Large intestine (tissue), 3 donors: ENCODE data around the gene CEP135. TPM values are rescaled to one million over a fixed set of nuclear protein-coding genes. Genes with fewer than 3 reads are reported as not detected.
"Not testable (repeated sequence)": the region's sequence is repeated elsewhere in the genome, so short reads cannot be mapped to it uniquely, and the experiment has no call there.

Source experiments
- DNase-seq, 2 donors: peaks; one replicate each; pipeline versions ENCODE4 v3.0.0 to v3.0.0-alpha.2; 2013
- H3K27ac ChIP-seq: one replicate; pipeline ENCODE4 v1.5.1; 2013; ENCODE audit warnings: low read length
- H3K27me3 ChIP-seq: 2 replicates; pipeline ENCODE4 v1.6.1; 2013; ENCODE audit warnings: low read length; ENCODE audit not compliant: control insufficient read depth, insufficient read depth
- H3K36me3 ChIP-seq: 2 replicates; pipeline ENCODE4 v1.6.1; 2013; ENCODE audit warnings: low read length; ENCODE audit not compliant: control insufficient read depth, insufficient read depth
- H3K4me1 ChIP-seq: one replicate; pipeline ENCODE4 v1.6.1; 2013; ENCODE audit warnings: low read length; ENCODE audit not compliant: control insufficient read depth, insufficient read depth
- H3K4me3 ChIP-seq: one replicate; pipeline ENCODE4 v1.5.1; 2013; ENCODE audit warnings: low read length
- H3K9me3 ChIP-seq: one replicate; pipeline ENCODE4 v1.6.1; 2013; ENCODE audit warnings: mild to moderate bottlenecking, low read depth, low read length, moderate library complexity; ENCODE audit not compliant: control insufficient read depth
- WGBS: methylation state at CpG from one replicate; pipeline ENCODE4 v1.1.5; 2013; ENCODE audit warnings: low lambda C conversion rate; ENCODE audit not compliant: insufficient coverage; 5-methylcytosine and 5-hydroxymethylcytosine counted together
- polyA plus RNA-seq: library from polyadenylated mRNA; unstranded; fragments of 120-200 nt; gene quantifications from one replicate; pipeline ENCODE4 v1.2.1, GENCODE V29; 2013

Gene CEP135
- polyA plus RNA-seq, 1 donor, result 10.7 TPM

DNA sequence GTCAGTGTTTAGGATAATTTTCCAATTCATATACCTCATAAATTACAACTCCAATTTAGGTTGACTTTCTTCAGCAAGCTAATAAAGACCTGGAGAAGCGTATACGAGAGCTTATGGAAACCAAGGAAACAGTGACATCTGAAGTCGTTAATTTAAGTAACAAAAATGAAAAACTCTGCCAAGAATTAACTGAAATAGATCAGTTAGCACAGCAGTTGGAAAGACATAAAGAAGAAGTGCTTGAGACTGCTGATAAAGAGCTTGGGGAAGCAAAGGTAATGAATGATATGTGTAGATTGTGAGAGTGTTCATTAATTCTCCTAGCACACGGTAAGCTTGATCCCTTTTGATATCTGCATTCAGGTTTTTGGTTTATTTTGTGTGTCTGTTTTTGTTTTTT lies 16.8 kb downstream of the CEP135 start:
- Histone ChIP-seq H3K27me3 (no peaks in the 10 kb centered on the region), H3K27ac (no peak overlapping the region), H3K9me3 (no peaks in the 10 kb centered on the region), H3K4me3 (no peak overlapping the region), H3K4me1 (no peaks in the 10 kb centered on the region), H3K36me3 (peaks cover 4% of the 10 kb centered on the region)
- 71% methylated on average over 4 of the region's 4 CpGs for WGBS
- DNase-seq, result no peak

DNA sequence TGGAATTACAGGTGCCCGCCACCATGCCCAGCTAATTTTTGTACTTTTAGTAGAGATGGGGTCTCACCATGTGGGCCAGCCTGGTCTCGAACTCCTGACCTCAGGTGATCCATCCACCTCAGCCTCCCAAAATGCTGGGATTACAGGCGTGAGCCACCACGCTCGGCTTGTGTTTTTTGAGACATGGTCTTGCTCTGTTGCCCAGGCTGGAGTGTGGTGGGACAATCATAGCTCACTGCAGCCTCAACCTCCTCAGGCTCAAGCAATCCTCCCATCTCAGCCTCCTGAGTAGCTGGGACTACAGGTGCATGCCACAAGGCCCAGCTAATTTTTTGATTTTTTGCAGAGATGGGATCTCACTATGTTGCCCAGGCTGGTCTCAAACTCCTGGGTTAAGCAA lies 17.6 kb downstream of the CEP135 start:
- not testable (repeated sequence) for H3K9me3 ChIP-seq, H3K36me3 ChIP-seq, H3K27ac ChIP-seq, H3K27me3 ChIP-seq, H3K4me3 ChIP-seq, DNase-seq, H3K4me1 ChIP-seq
- WGBS, result no CpG with 5 or more reads among the region's 5 CpGs

DNA sequence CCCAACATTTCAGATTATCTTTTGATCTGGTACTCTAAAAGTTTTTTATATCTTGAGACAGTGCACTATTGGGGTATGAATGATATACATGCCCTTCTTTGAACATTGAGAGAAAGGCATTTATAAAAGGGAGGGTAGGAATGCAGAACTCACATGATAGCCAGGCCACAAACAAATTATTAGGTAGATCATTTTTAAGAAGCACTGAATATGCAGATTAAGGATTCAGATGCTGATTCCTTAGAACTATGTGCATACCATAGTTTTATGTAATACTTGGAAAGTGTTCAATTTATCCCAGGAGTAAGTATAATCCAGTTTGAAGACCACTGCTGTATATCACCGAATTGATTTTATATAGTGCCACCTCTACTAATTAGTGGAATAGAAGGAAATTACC lies 18.6 kb downstream of the CEP135 start:
- no peaks in the 10 kb centered on the region for H3K9me3 ChIP-seq
- no peaks in the 10 kb centered on the region for H3K4me1 ChIP-seq
- no peaks in the 10 kb centered on the region for H3K27me3 ChIP-seq
- WGBS, result 83% methylated on average over 1 of the region's 1 CpG
- H3K27ac ChIP-seq, result no peak overlapping the region
- H3K36me3 ChIP-seq, result peaks cover 8% of the 10 kb centered on the region
- no peak overlapping the region for H3K4me3 ChIP-seq
- no peak for DNase-seq

DNA sequence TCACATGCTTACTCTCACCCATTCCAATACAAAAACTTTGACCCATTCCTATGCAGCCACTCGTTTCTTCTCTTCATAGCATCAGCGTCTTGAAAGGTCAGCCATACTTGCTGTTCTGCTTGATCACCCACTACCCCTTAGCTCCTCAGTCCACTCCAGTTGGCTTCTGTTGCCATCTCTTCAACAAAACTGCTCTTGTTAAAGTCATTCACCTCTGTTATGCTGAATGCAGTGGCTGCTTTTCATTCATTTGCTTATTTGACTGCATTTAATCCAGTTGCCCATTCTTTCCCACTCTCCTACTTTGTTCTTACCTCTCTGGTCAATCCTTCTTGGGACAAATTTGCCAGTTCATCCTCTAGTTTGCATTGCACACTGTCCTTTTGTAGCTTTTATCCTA lies 24.9 kb downstream of the CEP135 start:
- no CpG with 5 or more reads among the region's 2 CpGs for WGBS
- no peaks in the 10 kb centered on the region for H3K9me3 ChIP-seq
- peaks cover 16% of the 10 kb centered on the region for H3K36me3 ChIP-seq
- no peak for DNase-seq
- H3K27ac ChIP-seq, result no peak overlapping the region
- no peaks in the 10 kb centered on the region for H3K4me1 ChIP-seq
- H3K27me3 ChIP-seq, result no peaks in the 10 kb centered on the region
- no peak overlapping the region for H3K4me3 ChIP-seq

DNA sequence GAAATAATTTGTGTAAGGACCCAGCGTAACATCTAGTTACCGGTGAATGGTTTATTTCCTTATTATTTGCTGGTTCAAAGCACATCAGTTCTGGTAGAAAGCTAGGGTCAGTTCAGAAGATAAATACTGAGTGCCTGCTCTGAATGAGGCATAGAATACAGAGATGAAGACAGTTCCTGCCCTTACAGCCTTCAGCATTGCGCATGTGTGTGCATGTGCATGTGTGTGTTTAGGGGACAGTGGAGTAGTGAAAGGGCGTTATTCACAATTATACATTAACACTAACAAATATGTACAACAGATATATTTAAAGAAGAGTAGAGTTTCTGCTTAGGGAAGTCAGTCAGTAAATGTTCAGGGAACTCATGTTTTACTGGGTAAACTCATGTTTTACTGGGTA lies 29.1 kb downstream of the CEP135 start:
- Histone ChIP-seq H3K36me3 (peaks cover 25% of the 10 kb centered on the region), H3K4me1 (no peaks in the 10 kb centered on the region), H3K9me3 (no peaks in the 10 kb centered on the region), H3K27me3 (no peaks in the 10 kb centered on the region), H3K27ac (no peak overlapping the region), H3K4me3 (no peak overlapping the region)
- no CpG with 5 or more reads among the region's 4 CpGs for WGBS
- no peak for DNase-seq

DNA sequence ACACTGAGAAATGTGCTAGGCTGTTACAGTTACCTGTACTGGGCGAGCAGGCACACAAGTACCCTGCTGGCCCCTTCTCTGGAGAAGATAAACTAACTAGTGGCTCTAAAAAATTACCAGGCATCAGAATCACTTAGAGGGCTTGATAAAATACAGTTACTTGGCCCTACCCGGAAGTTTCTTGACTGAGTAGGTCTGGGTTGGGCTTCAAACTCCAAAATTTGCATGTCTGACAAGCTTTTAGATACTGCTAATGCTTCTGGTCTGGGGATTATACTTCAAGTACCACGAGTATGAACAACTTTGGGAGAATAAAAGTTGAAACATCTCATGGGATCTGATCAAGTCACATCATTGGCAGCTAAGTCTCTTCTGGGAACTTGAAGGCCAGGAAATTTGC lies 30.8 kb downstream of the CEP135 start:
- no peaks in the 10 kb centered on the region for H3K4me1 ChIP-seq
- H3K27ac ChIP-seq, result no peak overlapping the region
- H3K36me3 ChIP-seq, result peaks cover 21% of the 10 kb centered on the region
- no peaks in the 10 kb centered on the region for H3K27me3 ChIP-seq
- no peak overlapping the region for H3K4me3 ChIP-seq
- no peaks in the 10 kb centered on the region for H3K9me3 ChIP-seq
- WGBS, result 100% methylated on average over 1 of the region's 3 CpGs
- DNase-seq, result no peak

DNA sequence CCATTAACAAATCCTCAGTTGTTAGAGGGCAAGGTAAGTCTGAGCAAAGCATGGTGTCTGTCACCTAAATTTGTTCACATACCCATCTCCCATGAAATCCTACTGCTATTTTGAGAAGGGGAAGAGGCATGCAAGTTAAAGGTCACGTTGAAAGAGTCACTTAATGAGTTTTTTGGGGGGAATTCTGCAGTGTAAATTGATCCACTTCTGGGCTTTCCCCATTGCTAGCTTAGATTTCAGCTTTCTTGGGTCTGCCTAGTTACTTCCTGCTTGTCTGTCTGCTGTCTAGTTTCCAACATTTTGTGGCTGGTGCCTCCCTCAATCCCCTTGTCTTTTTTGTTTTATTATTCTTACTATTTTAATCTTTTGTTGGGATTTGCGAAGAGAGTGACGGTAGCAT lies 32.0 kb downstream of the CEP135 start:
- no peak overlapping the region for H3K4me3 ChIP-seq
- H3K36me3 ChIP-seq, result peaks cover 22% of the 10 kb centered on the region
- WGBS, result 100% methylated on average over 2 of the region's 3 CpGs
- H3K4me1 ChIP-seq, result no peaks in the 10 kb centered on the region
- H3K9me3 ChIP-seq, result no peaks in the 10 kb centered on the region
- DNase-seq, result no peak
- H3K27me3 ChIP-seq, result no peaks in the 10 kb centered on the region
- no peak overlapping the region for H3K27ac ChIP-seq

DNA sequence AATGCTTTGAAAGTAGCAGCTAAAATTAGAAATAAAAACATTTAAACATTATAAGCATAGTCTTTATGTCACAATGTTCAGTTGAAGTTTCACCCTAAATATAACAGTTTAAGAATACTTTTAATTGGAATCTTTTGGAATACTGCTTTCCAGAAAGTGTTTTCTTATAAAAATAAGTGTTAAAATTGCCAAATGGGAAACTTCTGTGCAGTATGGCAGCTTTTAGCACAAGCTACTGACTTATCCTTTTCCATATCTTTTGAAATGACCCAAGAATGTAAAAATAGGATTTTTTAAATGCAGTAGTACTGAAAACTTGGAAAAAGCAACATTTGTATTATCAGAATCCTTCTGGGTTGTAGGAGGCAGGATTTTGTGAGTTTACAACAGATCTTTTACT lies 34.2 kb downstream of the CEP135 start:
- Histone ChIP-seq H3K36me3 (peaks cover 21% of the 10 kb centered on the region), H3K9me3 (no peaks in the 10 kb centered on the region), H3K4me1 (no peaks in the 10 kb centered on the region)

DNA sequence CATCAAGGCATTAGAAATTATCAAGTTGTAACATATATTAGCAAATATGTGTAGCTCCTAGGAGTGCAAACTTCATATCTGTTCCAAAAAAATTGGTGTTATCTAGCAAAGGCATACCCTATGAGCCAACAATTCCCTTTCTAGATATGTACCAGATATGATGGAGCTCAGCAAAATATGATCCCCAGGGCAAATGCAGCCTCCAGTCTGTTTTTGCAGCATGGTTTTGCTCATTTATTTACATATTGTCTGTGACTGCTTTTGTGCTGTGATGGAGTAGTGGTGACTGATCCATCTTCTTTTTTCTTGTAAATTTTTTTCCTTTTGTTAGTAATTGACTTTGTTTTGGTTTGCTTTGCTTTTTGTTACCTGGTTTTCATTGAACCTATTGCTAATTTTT lies 41.0 kb downstream of the CEP135 start:
- no peak overlapping the region for H3K4me3 ChIP-seq
- no peaks in the 10 kb centered on the region for H3K9me3 ChIP-seq
- H3K36me3 ChIP-seq, result peaks cover 9% of the 10 kb centered on the region
- no peak for DNase-seq
- no peak overlapping the region for H3K27ac ChIP-seq
- no peaks in the 10 kb centered on the region for H3K27me3 ChIP-seq
- no peaks in the 10 kb centered on the region for H3K4me1 ChIP-seq

More for the DNA sequence above, 34.2 kb downstream of the CEP135 start:
- no peak for DNase-seq
- Histone ChIP-seq H3K27ac (no peak overlapping the region), H3K4me3 (no peak overlapping the region), H3K27me3 (no peaks in the 10 kb centered on the region)

DNA sequence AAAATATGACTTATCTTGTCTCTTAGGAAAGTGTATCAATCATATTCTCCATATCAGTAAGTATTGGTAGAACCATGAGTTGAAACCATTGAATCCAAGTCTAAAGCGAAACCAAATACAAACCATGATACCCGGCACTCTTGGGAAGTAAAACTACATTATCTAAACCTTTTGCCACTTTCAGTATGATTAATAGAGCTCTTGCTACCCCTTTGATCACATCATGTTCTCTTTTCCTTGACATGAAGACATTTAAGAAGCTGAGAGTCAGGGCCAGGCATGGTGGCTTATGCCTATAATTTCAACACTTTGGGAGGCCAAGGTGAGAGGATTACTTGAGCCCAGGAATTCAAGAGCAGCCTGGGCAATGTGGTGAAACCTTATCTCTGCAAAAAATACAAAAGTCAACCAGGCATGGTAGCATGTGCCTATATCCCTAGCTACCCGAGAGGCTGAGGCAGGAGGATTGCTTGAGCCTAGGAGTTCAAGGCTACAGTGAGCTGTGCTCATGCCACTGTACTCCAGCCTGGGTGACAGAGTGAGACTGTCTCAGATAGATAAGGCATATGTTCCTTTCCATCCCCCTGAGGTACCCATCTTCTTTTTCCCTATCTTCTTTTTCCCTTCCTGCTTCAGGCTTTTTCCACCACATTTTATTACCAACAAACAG lies 45.4 kb downstream of the CEP135 start:
- H3K4me3 ChIP-seq, result no peak overlapping the region
- no peaks in the 10 kb centered on the region for H3K9me3 ChIP-seq
- peaks cover 10% of the 10 kb centered on the region for H3K36me3 ChIP-seq
- no peak overlapping the region for H3K27ac ChIP-seq
- H3K4me1 ChIP-seq, result no peaks in the 10 kb centered on the region
- H3K27me3 ChIP-seq, result no peaks in the 10 kb centered on the region
- WGBS, result no CpG with 5 or more reads among the region's 3 CpGs
- DNase-seq, result no peak

DNA sequence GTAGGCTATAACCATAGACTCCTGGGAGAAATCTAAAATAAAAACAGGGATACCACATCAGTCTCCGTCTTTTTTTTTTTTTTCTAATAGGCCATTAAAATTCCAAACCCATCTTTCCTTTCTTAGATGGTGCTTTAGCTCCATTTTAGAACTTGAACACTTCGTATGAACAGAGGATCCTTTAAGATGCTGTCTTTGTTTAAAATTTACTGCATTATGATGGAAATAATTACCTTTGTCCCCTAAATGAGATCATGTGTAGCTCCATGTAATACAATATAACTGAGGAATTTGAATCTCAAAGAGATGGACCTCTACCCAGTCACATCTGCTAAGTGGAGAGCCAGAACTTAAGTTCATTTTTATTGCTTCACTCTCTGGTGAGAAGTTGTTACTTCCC lies 47.9 kb downstream of the CEP135 start:
- H3K4me3 ChIP-seq, result no peak overlapping the region
- peaks cover 21% of the 10 kb centered on the region for H3K36me3 ChIP-seq
- no peak overlapping the region for H3K27ac ChIP-seq
- 84% methylated on average over 2 of the region's 2 CpGs for WGBS
- no peaks in the 10 kb centered on the region for H3K27me3 ChIP-seq
- H3K9me3 ChIP-seq, result no peaks in the 10 kb centered on the region
- no peaks in the 10 kb centered on the region for H3K4me1 ChIP-seq
- no peak for DNase-seq
